Activated effector memory CD4-positive, alpha-beta T cell treated with Interleukin-2 at 50 U/mL for 16 hours (primary cell): ENCODE measurements around the gene TRIM2.

Experiments used
- DNase-seq: peaks from one replicate; pipeline ENCODE4 v3.0.0-alpha.2; 2020

TRIM2 gene

DNA sequence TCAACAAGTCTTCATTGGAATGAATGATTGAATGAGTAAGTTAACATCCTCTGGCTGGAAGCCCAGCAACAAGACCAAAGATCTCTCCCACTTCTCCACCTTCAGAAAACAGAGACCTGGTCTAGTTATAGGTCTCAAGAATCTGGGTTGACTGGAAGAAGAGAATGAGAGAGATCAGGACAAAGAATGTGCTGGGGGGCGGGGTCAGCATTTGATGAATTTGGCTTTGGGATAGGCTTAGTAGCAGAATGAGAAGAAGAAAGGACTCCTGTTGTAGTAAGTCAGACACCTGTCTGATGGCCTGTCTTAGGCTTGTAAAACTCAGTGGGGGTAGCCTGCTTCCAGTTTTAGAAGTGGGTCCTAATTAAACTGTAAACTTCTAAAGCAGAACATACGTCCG, 51.0 kb downstream of the TRIM2 start:
- no peak for DNase-seq

DNA sequence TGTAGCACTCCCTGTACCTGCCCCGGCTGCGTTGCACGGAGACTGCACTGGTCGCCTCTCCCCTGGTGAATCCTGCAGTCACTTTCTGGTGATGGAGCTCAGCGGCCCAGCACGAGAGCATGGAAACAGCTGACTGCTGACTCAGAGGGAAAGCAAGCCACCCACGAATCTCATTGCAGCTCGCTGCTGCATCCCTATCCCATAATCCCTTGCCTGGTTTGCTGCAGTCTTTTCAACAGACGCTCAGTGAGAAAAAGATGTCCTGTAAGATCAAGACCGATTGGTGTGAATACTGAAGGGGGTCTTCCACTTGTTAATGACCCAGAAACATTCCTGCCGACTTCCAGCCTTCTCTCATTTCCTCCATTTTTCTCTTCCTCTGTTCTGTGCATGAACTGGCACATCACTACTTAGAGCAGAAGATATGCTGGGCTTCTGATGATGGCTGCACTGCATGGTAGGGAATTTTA, 52.9 kb downstream of the TRIM2 start:
- DNase-seq: no peak

DNA sequence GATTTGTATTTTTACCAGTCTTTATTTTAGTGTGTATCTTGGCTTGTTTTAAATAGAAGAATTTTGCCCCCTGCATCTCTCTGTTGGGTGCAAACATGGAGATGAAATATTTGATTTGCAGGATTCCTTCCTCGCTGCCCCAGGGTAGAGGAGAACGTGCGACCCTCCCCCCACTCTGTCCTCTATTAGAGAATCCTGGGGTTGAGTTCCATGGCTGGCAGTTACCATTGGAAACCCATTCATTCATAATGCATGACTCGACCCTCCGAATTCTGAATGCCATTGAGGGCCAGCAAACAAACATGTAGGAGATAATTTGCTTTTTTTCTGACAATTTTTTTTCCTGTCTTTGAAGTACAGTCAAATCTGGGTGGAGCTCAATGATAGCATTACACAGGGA, 53.7 kb downstream of the TRIM2 start:
- DNase-seq: no peak

DNA sequence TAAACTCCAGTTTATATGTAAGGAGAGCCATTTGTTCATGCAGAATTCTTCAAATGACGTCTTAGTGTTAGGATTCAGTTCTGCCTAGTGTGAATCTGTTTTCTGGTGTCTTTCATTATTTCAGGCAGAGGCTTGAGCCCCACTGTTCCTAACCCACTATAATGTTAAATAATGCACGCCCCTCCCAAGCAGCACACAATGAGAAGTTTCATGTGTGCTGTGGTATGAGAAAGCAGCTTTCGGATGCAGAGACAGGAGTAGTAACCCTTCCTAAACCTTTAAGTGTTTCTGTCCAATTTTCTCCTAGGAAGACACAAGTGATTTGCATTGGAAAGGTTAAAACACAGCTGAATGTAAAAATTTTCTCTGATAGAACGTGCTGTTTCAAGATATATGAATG, 54.5 kb downstream of the TRIM2 start:
- DNase-seq: no peak

DNA sequence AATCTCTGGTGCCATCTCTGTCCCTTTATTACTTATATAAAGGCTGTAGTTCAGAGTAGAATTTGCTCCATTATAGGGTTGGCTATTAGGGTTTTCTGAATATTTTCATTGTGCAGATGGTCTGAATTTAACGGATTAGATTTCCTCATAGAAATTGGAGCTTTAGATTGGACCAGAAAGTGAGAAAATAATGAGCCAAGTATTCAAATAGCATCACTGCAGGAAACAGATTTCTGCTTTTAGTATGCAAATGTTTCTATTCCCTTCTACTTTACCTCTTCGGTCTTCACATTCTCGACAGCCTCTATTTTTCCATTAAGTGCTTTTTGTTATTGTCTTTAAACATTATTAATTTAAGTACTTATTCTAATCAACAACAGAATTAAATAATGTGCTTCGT, 55.4 kb downstream of the TRIM2 start:
- DNase-seq: no peak

DNA sequence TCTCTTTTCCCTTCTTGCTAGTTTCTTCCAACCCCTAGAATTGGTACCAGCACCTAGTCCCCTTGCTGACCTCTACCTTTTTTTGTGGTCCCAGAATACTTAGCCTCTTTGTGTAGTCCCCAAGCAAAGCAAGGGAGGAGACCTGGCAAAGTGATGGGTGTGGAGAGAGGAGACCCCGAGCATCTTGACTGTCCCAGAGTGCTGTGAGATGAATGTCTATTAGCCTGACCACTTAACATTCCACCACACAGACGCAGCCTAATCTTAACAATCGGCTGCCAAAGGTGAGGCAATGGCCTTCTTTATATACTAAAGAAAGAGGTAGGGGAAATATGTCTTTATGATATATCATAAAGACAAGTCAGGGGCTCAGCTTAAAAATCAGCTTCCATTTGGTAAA, 55.9 kb downstream of the TRIM2 start:
- DNase-seq: no peak

DNA sequence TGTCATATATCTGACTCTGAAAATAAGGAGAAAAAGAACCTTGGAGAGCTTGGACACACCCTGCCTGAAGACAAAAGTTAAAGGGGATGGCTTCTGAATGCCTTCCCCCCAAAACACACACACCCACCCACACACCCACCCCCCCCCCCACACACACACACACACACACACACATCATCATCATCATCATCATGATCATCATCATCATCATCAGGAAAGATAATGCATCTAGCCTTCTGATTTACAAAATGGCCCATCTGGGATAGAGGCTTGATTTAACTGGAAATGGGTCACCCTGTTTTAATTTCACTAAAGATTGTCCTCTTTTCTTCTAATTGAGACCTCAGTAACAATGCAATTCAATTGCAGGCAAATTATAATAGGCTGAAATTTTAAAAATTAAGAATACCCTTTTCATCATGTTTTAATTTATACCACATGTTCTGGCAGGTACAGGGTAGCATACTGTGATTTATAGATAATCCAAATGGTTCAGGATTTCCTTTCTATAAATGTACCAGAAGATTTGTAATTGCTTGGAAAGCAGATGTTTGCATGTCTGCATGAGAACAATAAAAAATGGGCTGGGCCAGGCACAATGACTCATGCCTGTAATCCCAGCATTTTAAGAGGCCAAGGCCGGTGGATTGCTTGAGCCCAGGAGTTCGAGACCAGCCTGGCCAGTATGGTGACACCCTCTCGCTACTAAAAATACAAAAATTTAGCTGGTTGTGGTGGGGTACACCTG, 56.5 kb downstream of the TRIM2 start:
- DNase-seq: no peak

DNA sequence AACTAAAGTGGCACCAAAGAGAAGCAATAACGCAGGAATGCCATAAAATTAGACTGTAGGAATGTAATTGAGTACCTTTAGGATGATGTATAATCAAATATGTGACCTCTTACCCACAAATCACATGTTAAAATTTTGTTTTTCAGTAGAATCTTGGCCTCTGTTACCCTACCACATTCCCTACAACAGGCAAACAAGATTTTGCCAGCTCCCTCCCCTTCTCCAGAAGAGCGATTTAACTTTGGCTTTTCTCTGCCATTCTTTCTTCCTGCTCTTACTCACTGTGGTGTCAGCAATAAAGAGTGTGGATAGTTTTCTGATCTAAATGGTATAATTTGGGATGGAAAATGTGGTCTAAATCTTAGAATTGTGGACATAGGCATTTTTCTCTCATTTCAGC, 57.2 kb downstream of the TRIM2 start:
- no peak for DNase-seq

DNA sequence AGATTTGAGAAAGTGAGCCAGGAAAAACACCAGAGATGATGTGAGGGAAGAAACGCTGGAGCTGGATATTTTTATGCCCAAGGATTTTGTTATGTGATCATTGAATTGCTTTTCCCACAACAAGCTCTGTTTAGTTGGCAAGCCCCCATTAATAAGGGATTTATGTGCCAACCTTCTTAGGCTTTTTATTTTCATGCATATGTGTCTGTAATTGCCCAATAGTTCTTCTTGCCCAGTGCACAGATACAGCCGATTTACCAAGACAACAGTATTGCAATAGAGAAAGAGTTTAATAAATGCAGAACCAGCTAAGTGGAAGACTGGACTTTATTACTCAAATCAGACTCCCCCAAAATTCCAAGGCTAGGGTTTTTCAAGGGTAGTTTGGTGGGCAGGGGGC, 57.7 kb downstream of the TRIM2 start:
- DNase-seq: no peak

DNA sequence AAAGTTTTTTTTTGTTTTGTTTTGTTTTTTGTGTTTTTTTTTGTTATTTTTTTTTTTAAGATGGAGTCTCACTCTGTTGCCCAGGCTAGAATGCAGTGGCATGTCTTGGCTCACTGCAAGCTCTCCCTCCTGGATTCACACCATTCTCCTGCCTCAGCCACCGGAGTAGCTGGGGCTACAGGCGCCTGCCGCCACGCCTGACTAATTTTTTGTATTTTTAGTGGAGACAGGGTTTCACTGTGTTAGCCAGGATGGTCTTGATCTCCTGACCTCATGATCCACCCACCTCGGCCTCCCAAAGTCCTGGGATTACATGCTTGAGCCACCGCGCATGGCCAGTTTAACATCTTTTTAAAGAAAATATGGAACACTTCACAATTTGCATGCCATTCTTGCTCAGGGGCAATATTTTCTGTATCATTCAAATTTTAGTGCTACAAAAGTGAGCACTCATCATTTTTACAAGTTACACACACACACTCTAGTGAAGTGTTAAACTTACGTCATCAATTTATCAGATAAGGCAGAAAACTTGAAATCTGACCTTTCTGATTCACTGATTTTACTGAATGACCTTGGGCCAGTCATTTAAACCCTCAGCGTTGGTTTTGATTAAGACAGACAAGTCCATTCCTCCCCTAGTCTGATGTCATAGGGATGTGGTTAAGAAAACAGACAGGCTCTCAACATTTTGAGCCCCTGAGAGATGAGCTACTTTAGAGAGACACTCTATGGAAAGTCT, 61.2 kb downstream of the TRIM2 start:
- DNase-seq: no peak

DNA sequence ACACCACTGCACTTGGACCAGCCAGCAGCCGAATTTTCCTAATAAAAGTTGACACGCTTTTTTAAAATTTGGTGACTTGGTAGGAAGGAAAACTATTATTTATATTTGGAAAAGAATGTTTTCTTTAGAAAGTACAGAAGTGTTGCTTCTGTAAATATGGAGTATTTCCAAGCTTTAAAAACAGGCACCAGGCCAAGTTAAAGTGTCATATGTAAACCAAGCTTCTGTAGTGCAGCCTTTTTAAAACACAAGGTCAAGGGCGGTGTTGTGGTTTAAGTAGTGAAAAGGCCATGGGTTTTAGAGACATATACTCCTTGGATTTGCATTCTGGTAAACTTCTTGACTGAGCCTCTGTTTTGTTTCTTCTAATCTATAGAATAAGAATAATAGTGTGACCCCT, 62.7 kb downstream of the TRIM2 start:
- no peak for DNase-seq

DNA sequence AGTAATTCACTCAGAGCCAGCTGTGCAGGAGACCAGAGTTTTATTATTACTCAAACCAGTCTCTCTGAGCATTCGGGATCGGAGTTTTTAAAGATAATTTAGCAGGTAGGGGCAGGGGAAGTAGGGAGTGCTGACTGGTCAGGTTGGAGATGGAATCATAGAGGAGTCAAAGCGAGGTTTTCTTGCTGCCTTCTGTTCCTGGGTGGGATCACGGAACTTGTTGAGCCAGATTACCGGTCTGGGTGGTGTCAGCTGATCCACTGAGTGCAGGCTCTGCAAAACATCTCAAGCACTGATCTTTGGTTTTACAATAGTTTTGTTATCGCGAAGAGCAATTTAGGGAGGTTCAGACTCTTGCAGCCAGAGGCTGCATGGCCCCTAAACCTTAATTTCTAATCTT, 63.6 kb downstream of the TRIM2 start:
- DNase-seq: no peak

DNA sequence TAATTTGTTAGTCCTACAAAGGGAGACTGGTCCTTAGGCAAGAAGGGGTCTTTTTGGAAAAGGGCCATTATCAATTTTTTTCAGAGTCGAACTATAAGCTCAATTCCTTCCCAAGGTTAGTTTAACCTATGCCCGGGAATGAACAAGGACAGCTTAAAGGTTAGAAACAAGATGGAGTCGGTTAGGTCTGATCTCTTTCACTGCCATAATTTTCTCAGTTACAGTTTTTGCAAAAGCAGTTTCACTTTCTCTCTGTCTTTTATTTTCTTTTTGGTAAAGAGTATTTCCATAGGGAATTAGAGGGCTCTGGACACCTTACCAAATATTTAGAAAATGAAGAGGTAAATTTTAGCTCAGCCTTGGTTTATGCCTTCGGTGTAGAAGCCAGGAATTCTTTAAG, 64.1 kb downstream of the TRIM2 start:
- DNase-seq: no peak

DNA sequence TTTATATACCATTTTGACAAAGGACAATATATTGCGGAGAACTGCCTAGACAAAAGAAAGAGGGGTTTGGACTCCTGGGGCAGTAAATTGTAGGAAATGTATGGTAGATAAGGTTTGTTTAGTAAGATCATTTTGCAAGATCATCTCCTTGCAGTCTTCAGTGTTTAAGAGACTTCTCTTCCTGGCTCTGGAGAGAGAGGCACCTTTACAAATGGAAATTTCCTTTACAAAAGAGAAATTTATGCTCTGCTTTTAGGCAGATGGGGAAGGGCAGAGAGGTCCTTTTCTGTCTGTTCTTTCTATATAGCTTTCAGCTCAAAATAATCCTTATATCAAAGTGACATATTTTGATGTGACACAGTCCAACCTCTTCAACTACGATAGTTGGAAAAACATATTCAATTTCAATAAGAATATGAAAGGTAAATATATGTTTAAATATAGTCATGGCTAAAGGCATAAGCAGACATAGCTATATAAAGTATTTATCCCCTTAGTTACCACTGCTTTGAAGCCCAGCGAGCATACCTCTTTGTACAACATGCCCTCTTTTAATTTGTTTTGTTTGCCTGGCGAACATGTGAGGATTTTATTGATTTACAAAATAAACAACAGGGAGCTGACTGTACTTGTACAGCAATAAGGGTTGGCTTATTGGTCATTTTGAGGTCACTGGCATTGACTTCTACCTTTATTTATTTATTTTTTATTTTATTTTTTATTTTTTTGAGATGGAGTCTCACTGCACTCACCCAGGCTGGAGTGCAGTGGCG, 65.2 kb downstream of the TRIM2 start:
- no peak for DNase-seq

DNA sequence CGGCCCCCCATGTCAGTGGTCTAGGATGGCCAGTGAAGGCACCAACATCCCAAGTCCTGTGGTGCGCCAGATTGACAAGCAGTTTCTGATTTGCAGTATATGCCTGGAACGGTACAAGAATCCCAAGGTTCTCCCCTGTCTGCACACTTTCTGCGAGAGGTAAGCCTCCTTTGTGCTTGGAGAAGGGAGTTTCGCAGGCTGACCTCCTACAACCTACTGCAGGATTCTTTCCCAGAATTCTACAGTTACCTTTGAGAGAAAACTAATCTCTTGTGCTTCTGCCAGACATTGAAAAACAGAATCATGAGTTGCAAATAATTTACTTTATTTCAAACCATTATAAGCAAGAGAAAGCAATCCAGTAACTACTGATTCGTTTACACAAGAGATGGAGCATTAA, 66.1 kb downstream of the TRIM2 start:
- DNase-seq: no peak

DNA sequence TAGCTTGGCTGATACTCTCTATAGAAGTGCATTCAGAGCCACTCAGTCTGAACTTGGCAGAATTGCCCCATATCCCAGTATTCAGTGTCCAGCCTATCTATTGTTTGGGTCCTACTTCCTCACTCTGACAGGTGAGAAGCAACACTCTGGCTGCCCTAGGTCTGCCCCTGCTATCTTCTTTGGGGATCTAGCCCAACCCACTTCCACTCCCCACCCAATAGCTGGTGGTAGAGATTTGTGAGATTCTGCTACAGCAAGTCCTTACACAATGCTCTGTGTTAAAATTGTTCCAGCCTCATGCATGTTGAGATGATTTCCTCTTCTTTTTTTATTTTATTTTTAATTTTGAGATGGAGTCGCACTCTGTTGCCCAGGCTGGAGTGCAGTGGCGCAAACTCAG, 67.6 kb downstream of the TRIM2 start:
- DNase-seq: no peak

DNA sequence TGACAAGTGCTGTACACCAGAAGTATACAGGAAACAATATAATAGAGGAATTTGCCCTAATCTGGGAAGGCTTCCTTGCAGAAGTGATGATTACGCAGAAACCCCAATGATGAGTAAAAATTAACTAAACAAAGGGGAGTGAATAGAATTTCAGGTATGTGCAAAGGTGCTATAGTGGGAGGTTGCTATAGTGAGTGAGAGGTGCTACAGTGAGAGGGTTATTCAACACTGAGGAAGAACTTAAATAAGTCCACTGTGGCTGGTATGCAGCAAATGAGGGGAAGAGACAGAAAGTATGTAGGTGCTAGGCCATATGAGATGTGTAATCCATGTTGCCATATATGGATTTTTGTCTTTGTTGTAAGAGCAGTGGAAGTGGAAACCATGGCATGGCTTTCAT, 69.5 kb downstream of the TRIM2 start:
- no peak for DNase-seq

DNA sequence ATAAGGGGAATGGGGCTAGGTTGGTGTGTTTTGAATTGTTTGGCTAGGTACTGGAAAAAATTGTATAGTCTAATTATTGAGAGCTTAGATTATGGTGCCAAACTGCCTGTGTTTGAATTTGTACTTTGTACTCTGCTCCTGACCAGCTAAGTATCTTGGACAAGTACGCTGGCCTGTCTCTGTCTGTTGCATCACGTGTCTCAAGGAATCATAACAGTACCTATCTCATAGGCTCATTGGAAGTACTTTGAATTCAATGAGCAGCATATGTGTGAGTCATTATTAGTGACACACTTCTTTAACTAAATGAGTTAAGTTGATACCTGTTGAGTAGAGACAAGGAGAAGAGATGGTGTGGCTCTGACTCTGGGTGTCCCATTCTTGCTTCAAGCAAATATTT, 70.7 kb downstream of the TRIM2 start:
- no peak for DNase-seq

DNA sequence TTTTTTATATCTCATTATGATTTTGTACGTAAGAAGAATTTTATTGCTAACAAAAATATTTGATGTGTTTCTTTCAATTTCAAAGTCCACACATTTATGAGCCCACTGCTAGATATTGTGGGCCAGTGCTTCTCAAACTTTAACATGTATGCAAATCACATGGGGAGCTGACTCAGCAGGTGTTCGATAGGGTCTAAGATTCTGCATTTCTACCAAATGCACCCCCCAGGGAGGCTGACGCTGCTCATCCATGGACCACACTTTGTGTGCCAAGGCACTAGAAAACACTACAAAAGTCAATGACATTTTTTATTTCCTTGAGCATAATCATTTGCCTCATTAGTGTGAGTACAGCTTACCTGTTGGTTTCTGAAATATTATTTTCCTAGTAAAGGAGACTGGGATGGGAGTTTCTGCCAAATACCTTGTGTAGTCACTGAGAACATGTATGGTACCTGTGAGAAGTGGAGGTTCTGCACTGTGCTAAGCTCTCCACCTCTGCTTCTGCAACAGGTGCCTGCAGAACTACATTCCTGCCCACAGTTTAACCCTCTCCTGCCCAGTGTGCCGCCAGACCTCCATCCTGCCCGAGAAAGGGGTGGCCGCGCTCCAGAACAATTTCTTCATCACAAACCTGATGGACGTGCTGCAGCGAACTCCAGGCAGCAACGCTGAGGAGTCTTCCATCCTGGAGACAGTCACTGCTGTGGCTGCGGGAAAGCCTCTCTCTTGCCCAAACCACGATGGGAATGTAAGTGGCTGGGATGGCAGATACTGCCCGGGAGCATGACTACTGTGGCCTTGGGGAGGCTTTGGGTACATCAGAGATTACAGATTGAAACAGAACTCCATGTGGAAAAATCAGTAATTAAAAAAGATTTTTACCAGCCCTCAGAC, 71.4 kb downstream of the TRIM2 start:
- no peak for DNase-seq

DNA sequence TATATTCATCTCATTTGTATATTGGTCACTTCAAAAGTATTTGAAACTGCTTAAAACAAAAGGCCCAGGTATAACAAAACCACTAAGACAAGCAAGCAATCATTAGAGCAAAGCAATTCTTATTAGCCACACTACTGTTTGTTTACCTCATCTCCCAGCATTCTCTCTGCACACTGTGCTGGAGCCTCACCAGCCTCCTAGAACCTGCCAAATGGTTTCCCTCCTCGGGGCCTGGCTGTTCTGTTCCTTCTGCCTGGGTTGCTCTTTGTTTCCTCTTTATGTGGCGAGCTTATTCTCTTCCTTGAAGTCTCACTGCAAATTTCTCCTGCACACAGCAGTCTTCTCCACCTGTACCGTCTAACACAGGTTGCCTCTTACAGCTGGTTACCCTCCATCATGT, 72.7 kb downstream of the TRIM2 start:
- no peak for DNase-seq

DNA sequence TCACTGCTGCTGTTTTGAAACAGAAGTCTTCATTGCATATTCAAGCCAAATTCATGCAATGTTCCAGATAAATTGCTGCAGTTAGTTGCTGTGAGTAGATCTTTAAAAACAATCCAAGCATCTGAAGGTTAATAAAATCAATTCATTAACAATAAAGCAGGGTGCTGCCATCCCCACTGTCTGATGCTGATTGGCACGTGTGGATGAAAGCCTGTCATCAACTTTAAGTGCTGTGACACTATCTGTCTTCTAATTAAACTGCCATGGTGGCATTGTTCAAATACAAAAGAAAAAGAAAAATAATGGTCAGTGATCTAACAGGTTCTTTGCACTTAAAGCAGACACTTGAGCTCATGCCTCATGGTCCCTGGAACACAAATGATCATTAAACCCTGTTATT, 77.2 kb downstream of the TRIM2 start:
- DNase-seq: no peak

DNA sequence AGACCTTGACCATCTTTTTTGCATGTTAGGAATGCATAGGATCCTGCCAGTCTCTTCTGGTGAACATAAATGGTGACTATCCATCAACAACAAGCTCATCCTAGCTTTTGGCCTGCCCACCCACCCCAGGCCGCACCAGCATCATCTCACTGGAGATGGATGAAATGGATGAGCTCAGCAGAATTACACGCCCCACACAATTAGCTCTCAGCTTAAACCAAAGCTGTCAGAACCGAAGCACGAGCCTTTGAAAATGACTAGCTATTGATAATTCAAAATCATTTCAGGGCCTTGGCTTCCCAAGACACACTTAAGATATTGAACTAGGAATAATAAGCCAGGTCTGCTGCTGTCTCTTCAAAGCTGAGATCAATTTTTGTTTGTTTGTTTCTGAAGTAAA, 77.8 kb downstream of the TRIM2 start:
- DNase-seq: no peak

DNA sequence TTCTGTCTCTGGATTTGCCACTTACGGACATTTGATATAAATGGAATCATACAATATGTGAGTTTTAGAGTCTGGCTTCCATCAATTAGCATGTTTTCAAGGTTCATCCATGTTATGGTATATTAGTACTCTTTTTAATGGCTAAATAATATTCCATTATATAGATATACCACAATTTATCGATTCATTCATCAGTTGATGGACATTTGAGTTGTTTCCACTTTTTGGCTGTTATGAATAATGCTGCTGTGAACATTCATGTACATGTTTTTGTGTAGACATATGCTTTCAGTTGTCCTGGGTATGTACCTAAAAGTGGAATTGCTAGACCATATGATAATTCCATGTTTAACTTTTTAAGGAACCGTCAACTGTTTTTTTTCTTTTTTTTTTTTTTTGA, 79.0 kb downstream of the TRIM2 start:
- DNase-seq: no peak
